HL-60 (cell line): ENCODE results near the gene DPYD.

Source experiments
- DNase-seq, 2 experiments: peaks; one replicate each; pipeline ENCODE4 v3.0.0-alpha.2; 2010 to 2020; ENCODE audit warnings: low read depth in 1 of 2, low spot score in 1 of 2
- H3K27ac ChIP-seq: fragments of 250-450 bp; sonication (Bioruptor Pico); replicated peaks from 2 replicates; pipeline ENCODE4 v1.5.1; 2020; ENCODE audit warnings: mild to moderate bottlenecking, moderate library complexity
- H3K27me3 ChIP-seq: fragments of 250-450 bp; sonication (Bioruptor Pico); 2 replicates; pipeline ENCODE4 v1.5.1; 2021; ENCODE audit warnings: mild to moderate bottlenecking, moderate library complexity; ENCODE audit not compliant: insufficient read depth, poor library complexity, severe bottlenecking
- H3K4me3 ChIP-seq: replicated peaks from 2 replicates; pipeline ENCODE4 v1.5.1; 2011; ENCODE audit warnings: mild to moderate bottlenecking, control low read depth, low read length; ENCODE audit not compliant: insufficient read depth
- CTCF ChIP-seq: IDR thresholded peaks from one replicate; pipeline ENCODE4 v1.5.1; 2011; ENCODE audit warnings: low read length, control low read depth, inconsistent platforms; ENCODE audit not compliant: insufficient read depth
- GABPA ChIP-seq: IDR thresholded peaks from 2 replicates; pipeline ENCODE4 v1.6.1; 2012; ENCODE audit warnings: low read depth
- POLR2AphosphoS5 ChIP-seq: IDR thresholded peaks from 2 replicates; pipeline ENCODE4 v1.6.1; 2012; ENCODE audit warnings: low read depth
- REST ChIP-seq: IDR thresholded peaks from 2 replicates; pipeline ENCODE4 v1.6.1; 2012; ENCODE audit warnings: low read depth; ENCODE audit not compliant: insufficient replicate concordance
- SPI1 ChIP-seq: IDR thresholded peaks from 2 replicates; pipeline ENCODE4 v1.6.1; 2012; ENCODE audit warnings: low read depth, mild to moderate bottlenecking, borderline replicate concordance

DPYD gene

DNA sequence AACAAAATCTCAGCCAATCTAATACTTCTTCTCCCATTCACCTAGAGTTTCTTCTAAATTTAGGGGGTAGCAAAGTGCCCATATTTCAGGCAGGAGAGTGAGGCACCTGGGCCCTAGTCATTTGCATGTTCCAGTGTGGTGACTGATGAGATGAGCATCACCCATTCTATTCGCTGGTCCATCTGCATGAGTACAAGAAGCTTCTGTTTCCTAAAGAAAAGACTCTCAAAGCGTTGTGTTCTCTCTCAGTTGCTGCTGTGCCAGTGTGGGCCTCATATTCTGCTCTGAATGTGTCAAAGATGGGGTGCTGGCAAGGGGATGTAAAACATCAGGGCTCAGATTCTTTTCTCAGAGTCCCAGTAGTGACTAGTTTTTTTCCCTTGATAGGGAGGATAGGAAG, 16.1 kb upstream of the DPYD start:
- no peak for DNase-seq
- Histone ChIP-seq H3K27me3 (no peaks in the 10 kb centered on the region), H3K27ac (no peak overlapping the region), H3K4me3 (no peak overlapping the region)
- TF ChIP-seq SPI1 (no peak), CTCF (no peak), GABPA (no peak), POLR2AphosphoS5 (no peak), REST (no peak)

GRCh38 chr1:97934491-97934890, 13.7 kb upstream of the DPYD start:
- no peak for DNase-seq
- no peak overlapping the region for H3K27ac ChIP-seq
- H3K27me3 ChIP-seq = no peaks in the 10 kb centered on the region
- no peak for TF ChIP-seq REST
- no peak for TF ChIP-seq GABPA
- TF ChIP-seq SPI1 = no peak
- no peak for TF ChIP-seq CTCF
- no peak for TF ChIP-seq POLR2AphosphoS5
- no peak overlapping the region for H3K4me3 ChIP-seq

DNA sequence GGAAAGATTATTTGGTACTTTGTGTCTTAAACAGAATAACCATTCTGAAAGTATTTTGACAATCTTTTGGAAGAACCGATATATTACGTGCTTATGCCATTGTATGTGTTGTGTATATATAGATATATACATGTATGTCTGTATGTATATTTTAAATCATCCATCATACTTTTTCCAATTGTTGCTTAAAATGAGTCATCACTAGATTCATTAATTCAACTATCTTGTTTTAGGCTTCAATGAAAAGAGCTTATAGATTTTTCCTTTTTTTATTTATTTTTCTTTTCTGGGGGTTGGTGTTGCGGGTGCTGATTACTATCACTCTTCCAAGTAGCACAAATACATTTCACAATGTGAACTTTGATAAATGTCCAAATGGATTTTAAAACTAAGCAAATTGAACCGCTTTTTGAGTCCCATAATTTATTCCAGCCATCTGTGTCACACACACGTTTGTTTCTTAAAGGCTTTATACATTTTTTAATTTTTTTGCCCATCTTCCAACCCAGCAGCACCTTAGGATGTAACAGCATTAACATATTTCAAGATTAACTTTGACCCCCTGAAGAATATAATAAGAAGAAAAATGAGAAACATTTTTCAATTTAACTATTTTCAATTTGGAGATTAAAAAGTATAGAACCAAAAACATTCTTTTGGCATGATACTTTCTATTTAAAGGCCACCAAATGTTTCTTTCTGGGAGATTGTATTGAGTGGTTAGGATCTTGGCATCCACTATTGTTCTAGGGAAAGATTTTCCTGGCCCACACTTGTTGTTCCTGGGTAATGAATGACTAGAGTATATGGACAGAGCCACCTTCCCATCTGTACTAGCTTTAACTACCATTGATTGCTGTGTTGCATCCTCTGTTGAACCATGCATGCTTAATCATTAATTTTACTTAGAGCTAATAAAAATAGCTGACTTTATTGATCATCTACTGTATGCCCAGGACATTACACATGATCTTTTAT, 9.3 kb upstream of the DPYD start:
- TF ChIP-seq REST (no peak), POLR2AphosphoS5 (no peak), SPI1 (no peak), GABPA (no peak), CTCF (no peak)
- no peaks in the 10 kb centered on the region for H3K27me3 ChIP-seq
- DNase-seq = no peak
- H3K27ac ChIP-seq = no peak overlapping the region
- H3K4me3 ChIP-seq = no peak overlapping the region
